CD14-positive monocyte (primary cell): ENCODE results near the gene NEGR1. TPM values are rescaled to one million over a fixed set of nuclear protein-coding genes. Genes with fewer than 3 reads are reported as not detected.

Source experiments
- DNase-seq, 3 donors: peaks; one replicate each; pipeline ENCODE4 v3.0.0-alpha.2; 2011 to 2022
- H2AFZ ChIP-seq: 2 replicates; pipeline ENCODE4 v1.6.0; 2012; ENCODE audit warnings: mild to moderate bottlenecking, low read depth, low read length, inconsistent platforms; ENCODE audit not compliant: insufficient read depth, poor library complexity, severe bottlenecking
- H3K27ac ChIP-seq, 2 donors: 1 replicate in 1 of 2; 2 replicates in 1 of 2; pipeline ENCODE4 v1.5.1; 2012 to 2013; ENCODE audit warnings: low read length in 2 of 2, control low read depth in 1 of 2, inconsistent platforms in 1 of 2, low read depth in 1 of 2, mild to moderate bottlenecking in 1 of 2
- H3K27me3 ChIP-seq, 2 donors: one replicate each; pipeline versions ENCODE4 v1.6.0 to v1.6.1; 2011 to 2013; ENCODE audit warnings: low read length in 2 of 2; ENCODE audit not compliant: control insufficient read depth in 2 of 2, insufficient read depth in 2 of 2
- H3K36me3 ChIP-seq, 2 donors: replicated peaks in 1 of 2; 1 replicate in 1 of 2; 2 replicates in 1 of 2; pipeline versions ENCODE4 v1.5.1 to v1.6.1; 2012 to 2013; ENCODE audit warnings: low read length in 2 of 2, control low read depth in 1 of 2, inconsistent platforms in 1 of 2, mild to moderate bottlenecking in 1 of 2; ENCODE audit not compliant: insufficient read depth in 2 of 2, control insufficient read depth in 1 of 2
- H3K4me1 ChIP-seq, 2 donors: 1 replicate in 1 of 2; 2 replicates in 1 of 2; pipeline versions ENCODE4 v1.5.1 to v1.6.1; 2012 to 2013; ENCODE audit warnings: low read length in 2 of 2, control low read depth in 1 of 2, inconsistent platforms in 1 of 2, mild to moderate bottlenecking in 1 of 2, moderate library complexity in 1 of 2; ENCODE audit not compliant: insufficient read depth in 2 of 2, control insufficient read depth in 1 of 2
- H3K4me2 ChIP-seq: replicated peaks from 2 replicates; pipeline ENCODE3; 2012; ENCODE audit warnings: low read length, moderate library complexity, mild to moderate bottlenecking; ENCODE audit not compliant: poor library complexity, severe bottlenecking; ENCODE audit errors: extremely low read depth
- H3K4me3 ChIP-seq, 3 experiments: fragments of 200-600 bp in 1 of 3; sonication (generic) in 1 of 3; replicated peaks in 1 of 3; 1 replicate in 2 of 3; 2 replicates in 1 of 3; pipeline ENCODE4 v1.5.1; 2011 to 2013; ENCODE audit warnings: low read length in 3 of 3, mild to moderate bottlenecking in 3 of 3, control low read depth in 2 of 3, low read depth in 2 of 3, inconsistent platforms in 1 of 3, moderate library complexity in 1 of 3
- H3K79me2 ChIP-seq: 2 replicates; pipeline ENCODE4 v1.6.0; 2012; ENCODE audit warnings: mild to moderate bottlenecking, control low read depth, inconsistent platforms, low read length, moderate library complexity; ENCODE audit not compliant: insufficient read depth
- H3K9ac ChIP-seq: 2 replicates; pipeline ENCODE4 v1.6.0; 2017; ENCODE audit warnings: low read length, mild to moderate bottlenecking; ENCODE audit not compliant: insufficient read depth, poor library complexity, severe bottlenecking
- H3K9me3 ChIP-seq, 2 donors: replicated peaks in 1 of 2; 1 replicate in 1 of 2; 2 replicates in 1 of 2; pipeline versions ENCODE4 v1.5.1 to v1.6.1; 2012 to 2013; ENCODE audit warnings: low read length in 2 of 2, control low read depth in 1 of 2; ENCODE audit not compliant: control insufficient read depth in 1 of 2, insufficient read depth in 1 of 2
- H4K20me1 ChIP-seq: 2 replicates; pipeline ENCODE4 v1.6.0; 2012; ENCODE audit warnings: mild to moderate bottlenecking, low read length, control low read depth, moderate library complexity; ENCODE audit not compliant: insufficient read depth
- H3K27ac Mint-ChIP-seq, 7 donors: one replicate each; pipeline ENCODE4 v1.8.0; 2020; ENCODE audit warnings: mild to moderate bottlenecking in 7 of 7, mixed read lengths in 7 of 7, moderate library complexity in 6 of 7, inconsistent platforms in 2 of 7
- H3K27me3 Mint-ChIP-seq, 3 donors: one replicate each; pipeline ENCODE4 v1.8.0; 2021 to 2022; ENCODE audit warnings: low read depth in 3 of 3, mild to moderate bottlenecking in 3 of 3, mixed read lengths in 3 of 3, moderate library complexity in 3 of 3, inconsistent platforms in 1 of 3
- H3K36me3 Mint-ChIP-seq, 2 donors: one replicate each; pipeline ENCODE4 v1.8.0; 2020; ENCODE audit warnings: mixed read lengths in 2 of 2, inconsistent platforms in 1 of 2, mild to moderate bottlenecking in 1 of 2
- H3K4me1 Mint-ChIP-seq: one replicate; pipeline ENCODE4 v1.8.0; 2020; ENCODE audit warnings: mild to moderate bottlenecking, mixed read lengths
- H3K4me3 Mint-ChIP-seq, 2 donors: one replicate each; pipeline ENCODE4 v1.8.0; 2020; ENCODE audit warnings: mild to moderate bottlenecking in 2 of 2, mixed read lengths in 2 of 2, moderate library complexity in 1 of 2
- H3K9me3 Mint-ChIP-seq, 7 donors: one replicate each; pipeline ENCODE4 v1.8.0; 2020 to 2022; ENCODE audit warnings: mixed read lengths in 7 of 7, mild to moderate bottlenecking in 6 of 7, moderate library complexity in 6 of 7, inconsistent platforms in 2 of 7
- WGBS: methylation state at CpG from one replicate; pipeline ENCODE4 v1.1.5; 2013; ENCODE audit warnings: missing lambda C conversion rate; ENCODE audit not compliant: insufficient coverage; 5-methylcytosine and 5-hydroxymethylcytosine counted together
- intact Hi-C, 2 donors: fragments of 100-400 bp; cut with micrococcal nuclease; formaldehyde crosslinking; loops; one replicate each; pipeline versions ENCODE4 v1.15.0 to v1.15.1; 2023
- polyA plus RNA-seq, 3 donors: library from polyadenylated mRNA; depleted of rRNA in 1 of 3; unstranded in 2 of 3; stranded (reverse) in 1 of 3; fragments of 300-500 nt in 2 of 3; fragments of >200 nt in 1 of 3; fragmentation: Illumina TruSeq in 2 of 3; gene quantifications; 1 replicate in 2 of 3; 2 replicates in 1 of 3; pipeline ENCODE4 v1.2.3, GENCODE V29; 2012 to 2021
- TF ChIP-seq, protein P1 (sequence below): fragments of 200-600 bp; IDR thresholded peaks from one replicate; pipeline ENCODE4 v1.8.0; 2022; ENCODE audit warnings: antibody characterized with exemption, mild to moderate bottlenecking

NEGR1 gene
- polyA plus RNA-seq, 3 donors = 0.03 to 0.15 (median 0.13) TPM

GRCh38 chr1:71861022-71861421 is 421.3 kb downstream of the NEGR1 start:
- Histone ChIP-seq H3K4me1 (no peaks in the 10 kb centered on the region), H4K20me1 (no peaks in the 10 kb centered on the region), H3K9ac (no peak overlapping the region), H3K4me3 (no peak overlapping the region), H3K27me3 (no peaks in the 10 kb centered on the region), H3K9me3 (no peaks in the 10 kb centered on the region), H3K27ac (no peak overlapping the region), H3K4me2 (no peak overlapping the region), H3K36me3 (no peaks in the 10 kb centered on the region), H2AFZ (no peak overlapping the region), H3K79me2 (no peaks in the 10 kb centered on the region)
- peak overlapping the region in 1 of 7 donors; percentile 79 for H3K27ac Mint-ChIP-seq
- no peak overlapping the region for H3K4me3 Mint-ChIP-seq
- intact Hi-C loops = no loop called here
- no peaks in the 10 kb centered on the region for H3K36me3 Mint-ChIP-seq
- H3K27me3 Mint-ChIP-seq = no peaks in the 10 kb centered on the region
- TF ChIP-seq, protein P1, sequence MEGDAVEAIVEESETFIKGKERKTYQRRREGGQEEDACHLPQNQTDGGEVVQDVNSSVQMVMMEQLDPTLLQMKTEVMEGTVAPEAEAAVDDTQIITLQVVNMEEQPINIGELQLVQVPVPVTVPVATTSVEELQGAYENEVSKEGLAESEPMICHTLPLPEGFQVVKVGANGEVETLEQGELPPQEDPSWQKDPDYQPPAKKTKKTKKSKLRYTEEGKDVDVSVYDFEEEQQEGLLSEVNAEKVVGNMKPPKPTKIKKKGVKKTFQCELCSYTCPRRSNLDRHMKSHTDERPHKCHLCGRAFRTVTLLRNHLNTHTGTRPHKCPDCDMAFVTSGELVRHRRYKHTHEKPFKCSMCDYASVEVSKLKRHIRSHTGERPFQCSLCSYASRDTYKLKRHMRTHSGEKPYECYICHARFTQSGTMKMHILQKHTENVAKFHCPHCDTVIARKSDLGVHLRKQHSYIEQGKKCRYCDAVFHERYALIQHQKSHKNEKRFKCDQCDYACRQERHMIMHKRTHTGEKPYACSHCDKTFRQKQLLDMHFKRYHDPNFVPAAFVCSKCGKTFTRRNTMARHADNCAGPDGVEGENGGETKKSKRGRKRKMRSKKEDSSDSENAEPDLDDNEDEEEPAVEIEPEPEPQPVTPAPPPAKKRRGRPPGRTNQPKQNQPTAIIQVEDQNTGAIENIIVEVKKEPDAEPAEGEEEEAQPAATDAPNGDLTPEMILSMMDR = no peak
- H3K9me3 Mint-ChIP-seq = peaks cover 0 to 4% (median 2%) of the 10 kb centered on the region in 7 donors
- H3K4me1 Mint-ChIP-seq = peaks cover 17% of the 10 kb centered on the region
- peak; percentile 21 to 65 (median 30) for DNase-seq

DNA sequence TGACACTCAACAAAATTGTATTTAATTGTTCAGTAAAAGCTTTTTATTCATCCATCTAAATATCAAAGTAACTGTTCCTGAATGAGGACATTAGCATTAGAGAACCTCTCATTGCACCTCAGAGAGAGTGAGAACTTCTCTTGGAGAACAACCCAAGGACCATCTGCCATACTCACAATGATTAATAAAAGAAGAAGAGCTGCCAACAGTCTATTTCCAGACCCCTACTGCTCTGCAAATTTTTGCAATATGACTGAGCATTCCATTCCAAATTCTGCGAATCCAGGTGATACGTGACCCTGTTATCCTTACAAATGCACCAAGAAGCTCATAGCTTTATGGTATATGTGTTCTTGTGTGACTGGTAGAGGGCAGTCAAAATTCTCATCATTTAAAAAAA is 422.5 kb downstream of the NEGR1 start:
- Mint-ChIP-seq H3K27me3 (no peaks in the 10 kb centered on the region), H3K4me3 (no peak overlapping the region), H3K27ac (no peak overlapping the region), H3K4me1 (peaks cover 17% of the 10 kb centered on the region), H3K36me3 (no peaks in the 10 kb centered on the region), H3K9me3 (peaks cover 0 to 4% (median 0%) of the 10 kb centered on the region in 7 donors)
- intact Hi-C loops = no loop called here
- Histone ChIP-seq H3K9ac (no peak overlapping the region), H3K36me3 (no peaks in the 10 kb centered on the region), H3K4me3 (no peak overlapping the region), H2AFZ (no peak overlapping the region), H4K20me1 (no peaks in the 10 kb centered on the region), H3K9me3 (no peaks in the 10 kb centered on the region), H3K79me2 (no peaks in the 10 kb centered on the region), H3K4me2 (no peak overlapping the region), H3K27ac (no peak overlapping the region), H3K4me1 (no peaks in the 10 kb centered on the region), H3K27me3 (no peaks in the 10 kb centered on the region)
- TF ChIP-seq, protein P1 = no peak
- no peak for DNase-seq
- no CpG with 5 or more reads among the region's 2 CpGs for WGBS
